ENCODE data around the gene MST1R.

DNA sequence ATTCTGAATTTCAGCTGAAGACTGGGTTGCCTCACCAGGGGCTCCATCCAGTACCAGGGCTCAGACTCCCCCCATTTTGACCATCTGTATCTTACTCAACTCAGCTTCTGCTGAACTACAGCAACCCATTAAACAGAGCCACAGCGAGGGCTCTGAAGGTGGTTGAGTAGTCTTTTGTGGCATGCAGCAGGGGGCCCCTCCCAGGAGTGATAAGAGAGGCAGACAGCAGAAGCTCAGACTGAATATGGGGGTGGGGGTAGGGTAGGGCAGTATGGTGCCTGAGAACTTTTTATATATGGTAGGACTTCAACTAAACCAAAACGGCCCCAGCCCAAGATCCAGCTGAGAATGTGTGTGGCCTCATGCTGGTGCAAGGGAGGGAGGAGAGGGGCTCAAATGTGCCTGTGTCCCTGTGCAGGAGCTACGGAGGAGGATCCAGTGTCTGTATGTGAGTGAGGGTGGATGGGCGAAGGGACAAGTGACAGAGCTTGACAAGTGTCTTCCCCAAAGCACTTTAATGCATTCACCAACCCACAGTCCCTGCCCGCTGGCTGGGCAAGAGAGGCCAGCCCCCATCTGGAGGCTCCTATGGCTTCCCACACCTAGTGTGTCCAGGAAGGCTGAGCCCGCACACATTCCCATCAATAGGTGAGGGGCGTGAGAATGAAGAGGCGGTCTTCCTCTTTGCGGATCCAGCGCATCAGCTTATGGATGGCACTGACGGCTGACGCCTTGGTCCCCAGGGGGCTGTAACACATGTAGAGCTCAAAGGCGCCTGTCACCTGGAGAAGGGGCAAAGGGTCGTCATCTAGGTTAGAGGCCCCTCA, 4.9 kb upstream of the MST1R start:
- TF ChIP-seq, protein P1, sequence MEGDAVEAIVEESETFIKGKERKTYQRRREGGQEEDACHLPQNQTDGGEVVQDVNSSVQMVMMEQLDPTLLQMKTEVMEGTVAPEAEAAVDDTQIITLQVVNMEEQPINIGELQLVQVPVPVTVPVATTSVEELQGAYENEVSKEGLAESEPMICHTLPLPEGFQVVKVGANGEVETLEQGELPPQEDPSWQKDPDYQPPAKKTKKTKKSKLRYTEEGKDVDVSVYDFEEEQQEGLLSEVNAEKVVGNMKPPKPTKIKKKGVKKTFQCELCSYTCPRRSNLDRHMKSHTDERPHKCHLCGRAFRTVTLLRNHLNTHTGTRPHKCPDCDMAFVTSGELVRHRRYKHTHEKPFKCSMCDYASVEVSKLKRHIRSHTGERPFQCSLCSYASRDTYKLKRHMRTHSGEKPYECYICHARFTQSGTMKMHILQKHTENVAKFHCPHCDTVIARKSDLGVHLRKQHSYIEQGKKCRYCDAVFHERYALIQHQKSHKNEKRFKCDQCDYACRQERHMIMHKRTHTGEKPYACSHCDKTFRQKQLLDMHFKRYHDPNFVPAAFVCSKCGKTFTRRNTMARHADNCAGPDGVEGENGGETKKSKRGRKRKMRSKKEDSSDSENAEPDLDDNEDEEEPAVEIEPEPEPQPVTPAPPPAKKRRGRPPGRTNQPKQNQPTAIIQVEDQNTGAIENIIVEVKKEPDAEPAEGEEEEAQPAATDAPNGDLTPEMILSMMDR (IDR thresholded peaks at IDR 0.05; ENCODE audit: insufficient read depth, low read depth, low read length) = no peak
- no peak for TF ChIP-seq EZH2 (IDR thresholded peaks at IDR 0.05; ENCODE audit: insufficient read depth, low read length)

All from astrocyte (in vitro differentiated cells and primary cell).